Activated CD8-positive, alpha-beta memory T cell treated with anti-CD3 and anti-CD28 coated beads for 4 hours (primary cell): ENCODE results near the gene PNPLA3.

Experiments used
- DNase-seq, 2 donors: peaks; one replicate each; pipeline ENCODE4 v3.0.0-alpha.2; 2020; ENCODE audit warnings: low read depth in 2 of 2

PNPLA3 gene

GRCh38 chr22:43924877-43925276 lies 1.3 kb downstream of the PNPLA3 start:
- no peak for DNase-seq

GRCh38 chr22:43925433-43926348 lies 2.1 kb downstream of the PNPLA3 start:
- no peak for DNase-seq

- no peak for DNase-seq
Measured at GRCh38 chr22:43926349-43926710, 2.7 kb downstream of the PNPLA3 start.

GRCh38 chr22:43928468-43928867 lies 4.9 kb downstream of the PNPLA3 start:
- no peak for DNase-seq

GRCh38 chr22:43928908-43929307 lies 5.3 kb downstream of the PNPLA3 start:
- no peak for DNase-seq

GRCh38 chr22:43931771-43932170 lies 8.2 kb downstream of the PNPLA3 start:
- DNase-seq = no peak

GRCh38 chr22:43941449-43941848 lies 17.8 kb downstream of the PNPLA3 start:
- no peak for DNase-seq

- no peak for DNase-seq
Measured at GRCh38 chr22:43944670-43945430, 21.2 kb downstream of the PNPLA3 start.

- DNase-seq = peak; percentile 33 to 35
Measured at GRCh38 chr22:43945632-43946383, 22.2 kb downstream of the PNPLA3 start.

GRCh38 chr22:43946384-43946667 lies 22.7 kb downstream of the PNPLA3 start:
- DNase-seq = no peak

GRCh38 chr22:43948836-43949406 lies 25.3 kb downstream of the PNPLA3 start:
- no peak for DNase-seq

- DNase-seq = no peak
Measured at GRCh38 chr22:43951391-43951790, 27.8 kb downstream of the PNPLA3 start.

GRCh38 chr22:43951966-43952365 lies 28.4 kb downstream of the PNPLA3 start:
- DNase-seq = no peak

- no peak for DNase-seq
Measured at GRCh38 chr22:43953988-43954785, 30.6 kb downstream of the PNPLA3 start.

- peak; percentile 80 to 82 for DNase-seq
Measured at GRCh38 chr22:43955040-43955882, 31.7 kb downstream of the PNPLA3 start, which contains the start of gene SAMM50. Gene SAMM50, plus strand, starts transcription at chr22:43955442. Its CDS starts 136 bp downstream, at chr22:43955578.

- no peak for DNase-seq
Measured at GRCh38 chr22:43955883-43956782, 32.5 kb downstream of the PNPLA3 start.

GRCh38 chr22:43956805-43957463 lies 33.3 kb downstream of the PNPLA3 start:
- DNase-seq = no peak

GRCh38 chr22:43957871-43958270 lies 34.3 kb downstream of the PNPLA3 start:
- no peak for DNase-seq
